Activated naive CD8-positive, alpha-beta T cell (primary cell): ENCODE results near the gene LCN12.
"Not testable (repeated sequence)": the region's sequence is repeated elsewhere in the genome, so short reads cannot be mapped to it uniquely, and the experiment has no call there.

Source experiments
- H3K27ac Mint-ChIP-seq: one replicate; pipeline ENCODE4 v1.8.0; 2021; ENCODE audit warnings: mixed read lengths
- H3K27me3 Mint-ChIP-seq: one replicate; pipeline ENCODE4 v1.8.0; 2021; ENCODE audit warnings: mixed read lengths
- H3K36me3 Mint-ChIP-seq: one replicate; pipeline ENCODE4 v1.8.0; 2021; ENCODE audit warnings: mixed read lengths
- H3K4me1 Mint-ChIP-seq: one replicate; pipeline ENCODE4 v1.8.0; 2021; ENCODE audit warnings: low read depth, mixed read lengths
- H3K4me3 Mint-ChIP-seq: one replicate; pipeline ENCODE4 v1.8.0; 2021; ENCODE audit warnings: mild to moderate bottlenecking, mixed read lengths
- H3K9me3 Mint-ChIP-seq: one replicate; pipeline ENCODE4 v1.8.0; 2021; ENCODE audit warnings: low read depth, mixed read lengths

Gene LCN12

DNA sequence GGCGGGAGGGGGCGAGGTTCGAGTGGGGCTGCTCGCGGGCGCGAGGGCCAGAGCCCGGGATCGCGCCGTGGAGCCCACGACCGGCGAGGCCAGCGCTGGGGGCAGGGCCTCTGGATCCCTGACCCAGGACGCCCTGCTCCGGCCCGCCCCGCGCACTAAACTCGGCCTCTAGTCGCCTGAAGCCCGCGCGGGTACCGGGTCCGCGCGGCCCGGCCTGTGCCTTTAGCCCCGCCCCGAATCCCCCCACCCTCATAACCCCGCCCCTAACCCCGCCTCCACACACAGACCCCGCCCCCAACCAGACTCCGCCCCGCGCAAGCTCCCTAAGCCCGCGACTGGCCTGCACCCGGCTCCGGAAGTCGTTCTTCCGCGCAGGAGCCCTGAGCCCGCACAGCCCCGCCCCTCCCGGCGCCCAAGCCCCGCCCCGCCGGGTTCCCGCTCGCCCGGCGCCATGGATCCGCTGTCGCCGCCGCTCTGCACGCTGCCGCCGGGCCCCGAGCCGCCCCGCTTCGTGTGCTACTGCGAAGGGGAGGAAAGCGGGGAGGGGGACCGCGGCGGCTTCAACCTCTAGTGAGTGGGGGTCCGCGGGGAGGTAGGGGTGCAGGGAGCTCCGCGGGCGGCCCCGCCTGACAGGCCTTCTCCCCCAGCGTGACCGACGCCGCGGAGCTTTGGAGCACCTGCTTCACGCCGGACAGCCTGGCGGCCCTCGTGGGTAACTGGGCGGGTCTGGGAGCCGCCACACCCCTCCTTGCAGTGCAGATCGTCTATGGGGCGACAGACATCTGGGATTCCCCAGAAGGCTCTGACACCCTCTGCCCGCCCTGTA is 40.1 kb downstream of the LCN12 start, which contains the start of gene PAXX:
Gene PAXX (plus strand): TSS at position 430 of the 826 bp plus-strand sequence. CDS start 22 bp downstream, at position 452.
- H3K36me3 Mint-ChIP-seq, result no peaks in the 10 kb centered on the region
- H3K27ac Mint-ChIP-seq, result peak within 1 kb of the TSS; percentile 88
- no peaks in the 10 kb centered on the region for H3K27me3 Mint-ChIP-seq
- peak within 1 kb of the TSS; percentile 88 for H3K4me3 Mint-ChIP-seq
- peaks cover 18% of the 10 kb centered on the region for H3K4me1 Mint-ChIP-seq
- H3K9me3 Mint-ChIP-seq, result no peaks in the 10 kb centered on the region

DNA sequence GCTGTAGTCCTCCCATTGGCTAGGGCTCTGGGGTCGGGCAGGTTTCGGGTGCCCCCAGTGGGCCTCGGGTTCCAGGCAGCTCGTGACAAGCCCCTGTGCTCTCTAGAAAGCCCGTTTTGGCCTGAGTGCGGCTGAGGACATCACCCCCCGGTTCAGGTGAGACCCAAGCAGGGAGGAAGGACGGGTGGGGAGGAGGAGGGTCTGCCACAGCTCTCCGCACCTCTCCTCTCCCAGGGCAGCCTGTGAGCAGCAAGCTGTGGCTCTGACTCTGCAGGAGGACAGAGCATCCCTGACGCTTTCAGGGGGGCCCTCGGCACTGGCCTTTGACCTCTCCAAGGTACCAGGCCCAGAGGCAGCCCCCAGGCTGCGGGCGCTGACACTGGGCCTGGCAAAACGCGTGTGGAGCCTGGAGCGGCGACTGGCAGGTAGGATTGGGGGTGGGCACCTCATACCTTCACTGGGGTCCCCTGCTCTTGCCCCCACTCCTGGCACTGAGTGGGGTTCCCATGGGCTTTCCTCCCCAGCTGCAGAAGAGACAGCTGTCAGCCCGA is 40.8 kb downstream of the LCN12 start:
- Mint-ChIP-seq H3K9me3 (no peaks in the 10 kb centered on the region), H3K27me3 (no peaks in the 10 kb centered on the region), H3K4me1 (peaks cover 24% of the 10 kb centered on the region), H3K4me3 (peak overlapping the region; percentile 88), H3K36me3 (no peaks in the 10 kb centered on the region), H3K27ac (peak overlapping the region; percentile 88)

DNA sequence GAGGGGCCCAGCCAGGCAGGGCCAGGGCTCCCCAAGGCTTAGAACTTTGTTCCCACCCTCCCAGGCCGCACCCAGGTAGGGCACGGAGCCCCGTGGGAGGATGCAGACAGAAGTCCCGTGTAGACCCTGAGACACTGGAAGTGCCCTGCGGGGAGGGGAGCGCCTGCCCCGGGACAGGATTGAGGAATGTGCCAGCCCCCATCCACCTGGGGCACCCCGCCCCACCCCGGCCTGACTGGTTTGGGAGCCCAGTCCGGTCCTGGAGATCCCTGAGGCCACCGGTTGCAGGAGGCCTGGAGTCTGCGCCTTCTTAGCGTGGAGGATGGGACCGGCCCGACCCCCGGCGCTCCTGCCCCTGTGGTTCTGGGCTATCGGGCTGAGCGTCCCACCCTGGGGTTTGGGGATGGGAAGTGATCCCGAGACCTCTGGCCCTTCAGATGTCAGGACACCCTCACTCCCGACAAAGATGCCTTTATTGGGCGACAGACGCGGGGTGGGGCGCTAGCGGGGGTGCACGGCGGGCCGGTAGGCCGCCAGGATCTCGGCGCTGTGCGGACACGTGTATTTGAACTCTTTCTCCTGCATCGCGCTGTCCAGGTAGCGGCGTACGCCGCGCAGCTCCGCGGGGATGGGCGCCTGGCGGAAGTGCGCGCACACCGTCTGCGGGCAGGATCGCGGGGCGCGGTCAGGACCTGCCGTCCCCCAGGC is 42.3 kb downstream of the LCN12 start:
- no peak overlapping the region for H3K27ac Mint-ChIP-seq
- no peak overlapping the region for H3K4me3 Mint-ChIP-seq
- H3K36me3 Mint-ChIP-seq, result no peaks in the 10 kb centered on the region
- H3K9me3 Mint-ChIP-seq, result no peaks in the 10 kb centered on the region
- no peaks in the 10 kb centered on the region for H3K27me3 Mint-ChIP-seq
- H3K4me1 Mint-ChIP-seq, result peaks cover 28% of the 10 kb centered on the region

DNA sequence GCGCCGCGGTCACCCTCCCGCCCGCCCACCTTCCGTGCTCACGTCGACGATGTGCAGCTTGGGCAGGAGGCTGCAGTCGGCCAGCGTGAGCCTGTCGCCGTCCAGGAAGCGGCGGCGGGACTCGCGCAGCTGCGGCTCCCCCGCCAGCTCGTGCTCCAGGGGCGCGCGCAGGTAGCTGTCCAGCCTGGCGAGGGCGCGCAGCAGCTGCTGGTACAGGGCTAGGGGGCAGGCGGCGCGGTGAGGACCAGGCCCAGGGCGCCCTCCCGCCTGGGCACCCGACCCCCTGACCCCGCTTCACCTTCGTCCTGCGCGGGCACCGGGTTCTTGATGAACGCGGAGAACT is 42.8 kb downstream of the LCN12 start:
- no peaks in the 10 kb centered on the region for H3K9me3 Mint-ChIP-seq
- no peaks in the 10 kb centered on the region for H3K27me3 Mint-ChIP-seq
- no peak overlapping the region for H3K27ac Mint-ChIP-seq
- no peak overlapping the region for H3K4me3 Mint-ChIP-seq
- peaks cover 28% of the 10 kb centered on the region for H3K4me1 Mint-ChIP-seq
- no peaks in the 10 kb centered on the region for H3K36me3 Mint-ChIP-seq

DNA sequence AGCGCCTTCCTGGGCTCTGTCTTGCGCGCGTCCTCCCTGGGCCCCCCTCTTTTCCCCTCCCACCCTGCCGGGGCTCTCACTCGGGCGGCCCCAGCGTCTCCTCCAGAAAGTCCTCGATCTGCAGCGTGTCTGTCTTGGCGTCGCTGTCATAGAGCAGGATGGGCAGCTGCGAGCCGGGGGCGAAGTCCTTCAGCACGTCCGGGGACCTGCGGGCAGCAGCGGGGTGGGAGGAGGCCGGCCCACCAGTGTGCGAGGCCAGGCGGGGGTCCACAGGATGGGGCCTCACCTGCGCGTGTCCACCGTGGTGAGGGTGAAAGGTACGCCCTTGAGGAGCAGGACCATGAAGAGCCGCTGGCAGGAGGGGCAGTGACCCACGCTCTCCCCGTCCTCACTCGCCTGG is 43.3 kb downstream of the LCN12 start:
- Mint-ChIP-seq H3K4me1 (peaks cover 33% of the 10 kb centered on the region), H3K27ac (no peak overlapping the region), H3K4me3 (no peak overlapping the region), H3K36me3 (no peaks in the 10 kb centered on the region), H3K27me3 (no peaks in the 10 kb centered on the region), H3K9me3 (no peaks in the 10 kb centered on the region)

DNA sequence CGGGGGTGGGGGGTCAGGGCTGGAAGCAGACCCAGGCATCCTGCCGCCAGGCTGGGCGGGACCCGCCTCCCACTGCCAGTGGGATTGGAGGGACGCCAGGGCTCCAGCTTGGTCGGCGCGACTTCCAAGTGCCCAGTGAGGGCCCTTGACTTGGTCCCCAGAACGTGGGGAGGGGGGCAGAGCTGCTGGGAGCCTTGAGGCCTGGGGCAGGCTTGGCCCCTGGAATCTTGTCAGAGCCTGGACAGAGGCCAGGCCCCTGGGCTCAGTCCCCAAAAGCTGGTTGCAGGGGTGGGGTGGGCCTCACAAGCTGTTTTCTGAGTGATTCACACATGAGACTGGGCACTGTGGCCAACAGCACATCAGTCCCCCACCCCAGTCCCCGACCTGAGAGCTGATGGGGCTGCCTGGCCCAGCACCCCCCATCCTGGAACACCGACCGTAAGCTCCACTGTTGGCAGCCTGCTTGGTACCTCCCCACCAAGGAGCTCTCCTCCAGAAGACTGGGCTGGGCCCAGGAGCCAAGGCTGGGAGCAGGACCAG is 43.8 kb downstream of the LCN12 start:
- Mint-ChIP-seq H3K4me3 (peak overlapping the region; percentile 69), H3K4me1 (peaks cover 37% of the 10 kb centered on the region), H3K27me3 (no peaks in the 10 kb centered on the region), H3K36me3 (no peaks in the 10 kb centered on the region), H3K27ac (peak overlapping the region; percentile 10), H3K9me3 (no peaks in the 10 kb centered on the region)

DNA sequence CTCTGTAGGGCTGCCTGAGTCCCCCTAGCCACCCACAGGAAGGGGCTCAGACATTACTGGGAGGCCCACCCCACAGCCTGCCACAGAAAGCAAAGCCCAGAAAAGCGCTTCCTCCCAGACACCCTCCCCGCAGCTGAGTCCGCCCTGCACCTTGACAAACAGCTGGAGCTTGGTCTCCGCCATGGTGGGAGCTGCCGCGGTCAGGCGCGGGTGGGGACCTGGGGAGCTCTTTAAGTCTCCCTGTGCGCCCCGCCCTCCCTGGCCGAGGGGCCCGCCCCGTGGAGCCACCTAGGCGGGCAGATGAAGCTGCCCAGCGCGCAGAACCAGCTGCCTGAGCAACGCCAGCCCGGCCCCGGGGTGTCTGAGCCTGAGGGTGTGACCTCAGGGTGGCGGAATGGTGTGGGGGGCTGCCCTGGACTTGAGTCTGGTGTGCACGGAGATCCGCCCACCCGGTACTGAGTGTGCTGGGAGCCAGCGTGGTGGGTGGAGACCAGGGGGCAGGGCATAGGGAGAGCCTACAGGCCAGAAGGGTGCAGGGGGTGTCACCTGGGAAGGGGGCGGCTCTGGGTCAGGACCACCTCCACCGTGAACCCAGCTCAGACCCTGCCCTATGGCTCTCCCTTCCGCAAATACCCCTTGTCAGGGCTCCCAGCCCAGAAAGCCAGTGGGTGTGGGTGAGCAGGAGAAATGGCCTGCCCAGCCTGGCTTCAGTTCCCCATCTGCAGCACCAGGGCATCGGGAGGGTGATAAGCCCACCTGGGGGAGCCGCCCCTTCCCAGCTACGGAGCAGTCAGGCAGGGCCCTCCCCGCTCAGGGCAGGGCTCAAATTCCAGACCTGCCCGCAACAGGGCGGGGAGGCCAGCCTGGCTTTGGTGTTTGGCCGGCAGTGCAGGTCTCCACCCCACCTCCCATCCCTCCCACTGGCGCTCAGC is 44.6 kb downstream of the LCN12 start, which contains the start of gene CLIC3:
Gene CLIC3 (minus strand): TSS at position 208 of the 932 bp plus-strand sequence. CDS start 25 bp downstream, at position 183.
- peak within 1 kb of the TSS; percentile 69 for H3K4me3 Mint-ChIP-seq
- H3K9me3 Mint-ChIP-seq, result no peaks in the 10 kb centered on the region
- H3K27me3 Mint-ChIP-seq, result no peaks in the 10 kb centered on the region
- H3K36me3 Mint-ChIP-seq, result no peaks in the 10 kb centered on the region
- peak within 1 kb of the TSS; percentile 10 for H3K27ac Mint-ChIP-seq
- peaks cover 32% of the 10 kb centered on the region for H3K4me1 Mint-ChIP-seq

DNA sequence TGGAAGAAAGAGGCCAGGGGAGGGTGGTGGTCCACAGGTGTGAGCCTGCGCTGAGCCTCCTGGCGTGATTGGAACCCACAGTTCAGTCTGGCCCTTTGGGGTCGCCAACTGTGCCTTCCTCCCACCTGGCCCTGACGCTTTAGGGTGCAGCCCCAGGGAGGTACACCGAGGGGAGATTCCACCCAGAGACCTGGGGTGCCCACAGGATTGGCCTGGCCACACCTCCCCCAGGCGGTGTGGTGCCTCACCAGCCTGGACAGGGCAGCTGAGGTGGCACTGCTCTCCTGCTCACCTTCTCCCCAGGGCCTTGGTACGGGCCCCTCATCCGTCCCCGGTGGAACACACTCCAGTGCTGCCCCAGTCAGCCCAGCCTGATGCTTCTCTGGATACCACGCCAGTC is 45.3 kb downstream of the LCN12 start:
- Mint-ChIP-seq H3K27me3 (no peaks in the 10 kb centered on the region), H3K27ac (peak overlapping the region; percentile 28), H3K36me3 (no peaks in the 10 kb centered on the region), H3K9me3 (no peaks in the 10 kb centered on the region), H3K4me3 (peak overlapping the region; percentile 66), H3K4me1 (peaks cover 31% of the 10 kb centered on the region)

DNA sequence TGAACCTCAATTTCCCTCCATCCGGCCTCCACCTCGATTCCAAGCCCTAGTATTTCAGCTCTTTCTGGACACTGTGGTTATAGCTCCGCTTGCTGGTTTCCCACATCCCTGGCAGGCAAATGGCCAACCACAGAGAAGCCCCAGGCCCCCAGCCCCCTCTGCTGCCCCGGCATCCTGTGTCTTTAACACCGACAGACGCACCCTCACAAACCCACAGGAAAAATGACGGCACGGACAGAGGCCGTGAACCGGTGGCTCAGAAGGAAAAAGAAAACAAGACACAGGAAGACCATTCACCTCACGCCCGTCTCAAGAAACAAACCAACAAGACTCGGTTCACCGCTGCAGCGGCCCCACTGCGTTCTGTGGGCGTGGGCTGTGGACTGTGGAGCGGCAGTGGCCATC is 45.8 kb downstream of the LCN12 start:
- H3K36me3 Mint-ChIP-seq, result no peaks in the 10 kb centered on the region
- H3K9me3 Mint-ChIP-seq, result no peaks in the 10 kb centered on the region
- H3K27ac Mint-ChIP-seq, result peak overlapping the region; percentile 28
- peak overlapping the region; percentile 66 for H3K4me3 Mint-ChIP-seq
- H3K27me3 Mint-ChIP-seq, result no peaks in the 10 kb centered on the region
- peaks cover 31% of the 10 kb centered on the region for H3K4me1 Mint-ChIP-seq

DNA sequence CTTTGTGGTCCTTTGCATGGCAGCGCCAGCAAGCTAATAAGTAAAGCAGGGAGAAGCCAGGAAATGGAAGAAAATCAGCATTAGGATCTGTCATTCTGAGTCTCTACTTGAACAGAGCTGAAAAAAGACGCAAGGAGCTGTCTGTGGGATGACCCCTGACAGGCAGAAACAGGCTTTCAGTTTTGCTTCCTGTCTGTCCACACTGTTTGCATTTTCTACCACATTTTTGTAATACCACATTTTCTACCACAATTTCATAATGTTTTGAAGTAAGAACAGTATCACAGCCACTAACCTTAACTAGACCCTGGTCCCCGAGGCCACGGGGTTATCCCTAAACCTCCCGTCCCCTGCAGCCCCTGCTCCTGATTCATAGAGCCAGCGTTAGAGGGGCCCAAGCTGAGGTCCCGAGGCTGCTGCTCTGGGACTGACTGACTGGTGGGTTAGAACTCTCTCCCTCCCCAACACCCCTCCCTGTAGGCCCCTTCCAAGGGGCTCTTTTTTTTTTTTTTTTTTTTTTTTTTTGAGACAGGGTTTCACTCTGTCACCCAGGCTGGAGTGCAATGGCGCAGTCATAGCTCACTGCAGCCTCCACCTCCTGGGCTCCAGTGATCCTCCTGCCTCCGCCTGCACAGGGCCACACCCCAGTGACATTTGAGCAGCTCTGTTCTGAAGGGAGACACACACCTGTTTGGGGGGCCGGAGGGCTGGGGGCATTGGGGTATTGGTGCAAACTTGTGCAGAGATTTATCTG is 48.3 kb downstream of the LCN12 start:
- peaks cover 25% of the 10 kb centered on the region for H3K4me1 Mint-ChIP-seq
- no peaks in the 10 kb centered on the region for H3K9me3 Mint-ChIP-seq
- no peaks in the 10 kb centered on the region for H3K36me3 Mint-ChIP-seq
- H3K27ac Mint-ChIP-seq, result peak overlapping the region; percentile 17
- H3K27me3 Mint-ChIP-seq, result no peaks in the 10 kb centered on the region
- H3K4me3 Mint-ChIP-seq, result peak overlapping the region; percentile 12

DNA sequence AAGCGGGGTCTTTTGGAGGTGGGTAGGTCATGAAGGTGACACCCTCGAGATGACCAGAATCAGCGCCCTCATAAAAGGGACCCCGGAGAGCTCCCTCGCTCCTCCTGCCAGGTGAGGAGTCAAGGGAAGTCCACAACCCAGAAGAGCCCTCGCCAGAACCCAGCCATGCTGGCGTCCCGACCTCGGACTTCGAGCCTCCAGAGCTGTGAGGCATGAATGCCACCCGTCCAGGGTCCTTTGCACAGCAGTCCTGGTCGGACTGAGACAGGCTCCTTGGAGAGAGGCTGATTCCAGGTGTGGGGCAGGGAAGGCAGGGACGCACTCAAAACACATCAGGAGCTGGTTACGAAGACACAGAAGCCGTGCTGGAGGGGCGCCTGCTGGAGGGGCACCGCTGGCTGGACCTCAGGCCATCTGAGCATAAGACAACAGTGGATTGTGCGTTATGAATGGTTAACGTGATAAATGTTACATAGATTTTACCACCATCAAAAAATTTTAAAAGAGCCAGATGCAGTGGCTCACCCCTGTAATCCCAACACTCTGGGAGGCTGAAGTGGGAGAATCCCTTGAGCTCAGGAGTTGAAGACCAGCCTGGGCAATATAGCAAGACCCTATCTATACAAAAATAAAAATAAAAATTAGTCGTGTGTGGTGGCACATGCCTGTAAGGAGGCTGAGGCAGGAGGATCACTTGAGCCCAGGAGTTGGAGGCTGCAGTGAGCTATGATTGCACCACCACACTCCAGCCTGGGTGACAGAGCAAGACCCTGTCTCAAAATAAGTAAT is 50.0 kb downstream of the LCN12 start:
- Mint-ChIP-seq H3K27me3 (no peaks in the 10 kb centered on the region), H3K4me1 (peaks cover 24% of the 10 kb centered on the region), H3K9me3 (no peaks in the 10 kb centered on the region), H3K27ac (no peak overlapping the region), H3K4me3 (no peak overlapping the region), H3K36me3 (no peaks in the 10 kb centered on the region)

DNA sequence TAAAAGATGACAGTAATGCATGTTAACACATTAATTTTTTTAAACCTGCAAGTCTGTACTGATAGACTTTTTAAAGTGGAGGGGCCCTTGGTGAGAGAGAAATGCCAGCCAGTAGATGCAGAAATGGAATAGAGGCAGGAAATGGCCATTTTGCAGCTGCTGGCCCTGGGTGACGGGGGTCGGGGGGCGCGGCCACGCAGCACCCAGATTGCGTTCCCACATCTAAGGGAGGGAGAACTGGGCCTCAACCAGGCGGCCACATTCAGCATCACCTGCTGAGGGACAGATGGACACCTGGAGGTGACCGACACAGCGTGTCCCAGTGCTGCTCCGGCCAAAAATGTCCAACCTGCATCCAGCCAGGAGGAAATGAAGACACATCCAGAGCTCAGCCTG is 50.6 kb downstream of the LCN12 start:
- no peak overlapping the region for H3K4me3 Mint-ChIP-seq
- H3K4me1 Mint-ChIP-seq, result peaks cover 21% of the 10 kb centered on the region
- no peaks in the 10 kb centered on the region for H3K9me3 Mint-ChIP-seq
- no peak overlapping the region for H3K27ac Mint-ChIP-seq
- H3K27me3 Mint-ChIP-seq, result no peaks in the 10 kb centered on the region
- H3K36me3 Mint-ChIP-seq, result no peaks in the 10 kb centered on the region

DNA sequence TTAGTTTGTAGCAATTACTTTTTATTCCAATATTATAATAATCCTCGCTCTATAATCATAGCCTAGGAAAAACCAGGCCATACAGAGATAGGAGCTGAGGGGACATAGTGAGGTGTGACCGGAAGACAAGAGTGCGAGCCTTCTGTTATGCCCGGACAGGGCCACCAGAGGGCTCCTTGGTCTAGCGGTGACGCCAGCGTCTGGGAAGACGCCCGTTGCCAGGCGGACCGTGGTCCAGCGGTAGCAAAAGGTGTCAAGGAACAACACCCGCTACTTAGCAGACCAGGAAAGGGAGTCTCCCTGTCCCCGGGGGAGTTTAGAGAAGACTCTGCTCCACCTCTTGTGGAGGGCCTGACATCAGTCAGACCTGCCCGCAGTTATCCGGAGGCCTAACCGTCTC is 52.2 kb downstream of the LCN12 start:
- H3K36me3 Mint-ChIP-seq, H3K27me3 Mint-ChIP-seq, H3K27ac Mint-ChIP-seq, H3K4me3 Mint-ChIP-seq, H3K9me3 Mint-ChIP-seq: not testable (repeated sequence)
- peaks cover 14% of the 10 kb centered on the region for H3K4me1 Mint-ChIP-seq
